GM08714 (cell line): Measurements from ENCODE around the gene EDC3.

Experiments
- H3K4me3 ChIP-seq: fragments of 200-500 bp; sonication (Bioruptor generic); 2 replicates; pipeline ENCODE4 v1.5.1; 2014; ENCODE audit warnings: mild to moderate bottlenecking, low read length, inconsistent platforms
- ZNF274 ChIP-seq: IDR thresholded peaks from 2 replicates; pipeline ENCODE4 v1.6.1; 2012; ENCODE audit warnings: mild to moderate bottlenecking, low read depth, low read length

Gene EDC3

GRCh38 chr15:74724570-74725224, 28.9 kb upstream of the EDC3 start:
- no peak for TF ChIP-seq ZNF274
- H3K4me3 ChIP-seq: no peak overlapping the region

GRCh38 chr15:74723754-74724334, 28.0 kb upstream of the EDC3 start:
- no peak for TF ChIP-seq ZNF274

GRCh38 chr15:74723187-74723586, 27.4 kb upstream of the EDC3 start:
- TF ChIP-seq ZNF274: no peak
- H3K4me3 ChIP-seq: no peak overlapping the region

More at GRCh38 chr15:74723754-74724334, 28.0 kb upstream of the EDC3 start:
- H3K4me3 ChIP-seq: no peak overlapping the region

- no peak for TF ChIP-seq ZNF274
- H3K4me3 ChIP-seq: no peak overlapping the region
Measured at GRCh38 chr15:74722591-74722990, 26.8 kb upstream of the EDC3 start.

- no peak for TF ChIP-seq ZNF274
- H3K4me3 ChIP-seq: no peak overlapping the region
Measured at GRCh38 chr15:74716651-74717050, 20.8 kb upstream of the EDC3 start.

GRCh38 chr15:74712311-74712710, 16.5 kb upstream of the EDC3 start:
- no peak overlapping the region for H3K4me3 ChIP-seq
- TF ChIP-seq ZNF274: no peak

GRCh38 chr15:74710319-74711094, 14.7 kb upstream of the EDC3 start:
- H3K4me3 ChIP-seq: no peak overlapping the region
- TF ChIP-seq ZNF274: no peak

GRCh38 chr15:74709892-74710291, 14.1 kb upstream of the EDC3 start:
- H3K4me3 ChIP-seq: no peak overlapping the region

GRCh38 chr15:74709011-74709410, 13.2 kb upstream of the EDC3 start:
- H3K4me3 ChIP-seq: no peak overlapping the region
- TF ChIP-seq ZNF274: no peak

More at GRCh38 chr15:74709892-74710291, 14.1 kb upstream of the EDC3 start:
- no peak for TF ChIP-seq ZNF274

- no peak for TF ChIP-seq ZNF274
- peak overlapping the region; percentile 90; the same call in 1 of the 2 replicates for H3K4me3 ChIP-seq
Measured at GRCh38 chr15:74696808-74697207, 984 bp upstream of the EDC3 start.

GRCh38 chr15:74696398-74696729, 540 bp upstream of the EDC3 start:
- H3K4me3 ChIP-seq: peak overlapping the region; percentile 90
- no peak for TF ChIP-seq ZNF274

GRCh38 chr15:74692327-74692726, 3.5 kb downstream of the EDC3 start:
- TF ChIP-seq ZNF274: no peak

GRCh38 chr15:74683758-74684157, 12.1 kb downstream of the EDC3 start:
- no peak overlapping the region for H3K4me3 ChIP-seq
- TF ChIP-seq ZNF274: no peak

More at GRCh38 chr15:74692327-74692726, 3.5 kb downstream of the EDC3 start:
- H3K4me3 ChIP-seq: no peak overlapping the region

- H3K4me3 ChIP-seq: no peak overlapping the region
- no peak for TF ChIP-seq ZNF274
Measured at GRCh38 chr15:74682954-74683353, 12.9 kb downstream of the EDC3 start.

- no peak for TF ChIP-seq ZNF274
Measured at GRCh38 chr15:74680456-74680855, 15.4 kb downstream of the EDC3 start.

GRCh38 chr15:74676801-74677200, 19.0 kb downstream of the EDC3 start:
- no peak for TF ChIP-seq ZNF274
- no peak overlapping the region for H3K4me3 ChIP-seq

More at GRCh38 chr15:74680456-74680855, 15.4 kb downstream of the EDC3 start:
- no peak overlapping the region for H3K4me3 ChIP-seq
